Heart left ventricle (tissue), 16 donors: Measurements from ENCODE around the gene PLCG2. TPM values are rescaled to one million over a fixed set of nuclear protein-coding genes. Genes with fewer than 3 reads are reported as not detected.
A peak's percentile ranks its signal among the peaks of the same experiment; 100 is the strongest.

Source experiments
- ATAC-seq, 4 donors: fragments of 200-7000 bp; cut with Tn5 transposase; one replicate each; pipeline ENCODE4 v1.9.1; 2020 to 2022; ENCODE audit warnings: moderate library complexity in 4 of 4, mild to moderate bottlenecking in 3 of 4, moderate number of reproducible peaks in 1 of 4
- DNase-seq, 5 donors: peaks; one replicate each; pipeline ENCODE4 v3.0.0-alpha.2; 2020
- H3K27ac ChIP-seq, 12 donors: fragments of 200-600 bp; sonication (generic) in 4 of 12; one replicate each; pipeline versions ENCODE4 v1.5.0 to v1.8.0; 2016 to 2022; ENCODE audit warnings: mild to moderate bottlenecking in 2 of 12
- H3K27me3 ChIP-seq, 9 donors: fragments of 200-600 bp; sonication (generic) in 2 of 9; one replicate each; pipeline versions ENCODE4 v1.5.1 to v1.8.0; 2016 to 2022; ENCODE audit warnings: mild to moderate bottlenecking in 3 of 9
- H3K36me3 ChIP-seq, 9 donors: fragments of 200-600 bp; sonication (generic) in 2 of 9; one replicate each; pipeline versions ENCODE4 v1.5.0 to v1.8.0; 2018 to 2022; ENCODE audit warnings: mild to moderate bottlenecking in 2 of 9
- H3K4me1 ChIP-seq, 12 donors: fragments of 200-600 bp; sonication (generic) in 4 of 12; one replicate each; pipeline versions ENCODE4 v1.5.0 to v1.8.0; 2016 to 2022; ENCODE audit warnings: mild to moderate bottlenecking in 3 of 12
- H3K4me3 ChIP-seq, 12 donors: fragments of 200-600 bp; sonication (generic) in 4 of 12; one replicate each; pipeline versions ENCODE4 v1.5.0 to v1.8.0; 2017 to 2022; ENCODE audit warnings: mild to moderate bottlenecking in 9 of 12, moderate library complexity in 4 of 12
- H3K9me3 ChIP-seq, 12 donors: fragments of 200-600 bp; sonication (generic) in 4 of 12; one replicate each; pipeline versions ENCODE4 v1.5.0 to v1.8.0; 2016 to 2022; ENCODE audit warnings: mild to moderate bottlenecking in 1 of 12
- CTCF ChIP-seq, 12 donors: fragments of 200-600 bp; sonication (generic) in 4 of 12; IDR thresholded peaks; one replicate each; pipeline versions ENCODE4 v1.5.0 to v1.8.0; 2018 to 2022; ENCODE audit warnings: antibody characterized with exemption in 12 of 12, mild to moderate bottlenecking in 5 of 12
- POLR2A ChIP-seq, 2 donors: fragments of 450-650 bp; IDR thresholded peaks; one replicate each; pipeline ENCODE4 v1.6.1; 2017; ENCODE audit warnings: antibody characterized with exemption in 2 of 2, mild to moderate bottlenecking in 2 of 2, moderate library complexity in 2 of 2
- WGBS, 4 donors: extraction: QIAGEN DNeasy Blood & Tissue Kit in 2 of 4; methylation state at CpG; one replicate each; pipeline versions ENCODE4 v1.1.5 to v1.1.7; 2013 to 2018; 5-methylcytosine and 5-hydroxymethylcytosine counted together
- intact Hi-C, 10 donors: fragments of 100-400 bp; cut with DNase I; formaldehyde crosslinking; loops; one replicate each; pipeline versions ENCODE4 v1.11.1 to v1.14.2; 2022
- polyA plus RNA-seq, 2 donors: library from polyadenylated mRNA; stranded (reverse); fragments of 200-250 nt; gene quantifications; one replicate each; pipeline ENCODE4 v1.2.3, GENCODE V29; 2013
- total RNA-seq, 9 donors: library from RNA; depleted of rRNA in 2 of 9; stranded (reverse); fragments of >200 nt in 2 of 9; fragmentation: NEBNext Ultra II Directional in 3 of 9; extraction: Animal tissue kit (Norgen Biotek cat#: 25700) in 3 of 9; gene quantifications; one replicate each; pipeline versions ENCODE4 v1.1.0 to v1.2.4, GENCODE V29; 2016 to 2023
- donor health status: ischemic (EF 13 %, LVEDD 7.1; RV severe dilation, severe dysfunction).
- donor health status: healthy with polysubstance abuse.
- donor health status: DM: no; HTN: yes; CAD: no.
- donor health status: DM: no; HTN: no; CAD: no.
- donor health status: ischemic (EF 25% LVEDD 6.9; RV normal size, moderate dysfunction).
- donor health status: ischemic (EF 25% LVEDD 5.7; RV mildly dilated, moderate dysfunction).
- donor health status: healthy.
- donor health status: DM: yes; HTN: yes; CAD: no.
- donor health status: ischemic (EF 35%, LVEDD 5.7; RV mildly dilated, moderate dysfunction).
- donor health status: nonischemic (EF 11% LVEDD 7.7; RV severe dilation, severe dysfunction).
- donor health status: DM: yes; HTN: yes; CAD: no.
- donor health status: PGD.
- donor health status: ischemic (EF 29% LVEDD 5.4; RV normal size, mild dysfunction).
- donor health status: nonischemic (EF 23%, LVEDD 6.1; RV moderate dilation, normal function).

Gene PLCG2
- total and polyA plus RNA-seq, 11 donors: 2.0 to 35.4 (median 4.7) TPM

- no peak for ATAC-seq
- intact Hi-C loops: loop anchor here in 2 of 10 donors (10.0 kb wide), 1 partner anchor 84 kb away; no protein-coding TSS in a partner anchor
- no peak for DNase-seq
- 77 to 85% (median 82%) methylated on average over 7 to 8 of the region's 8 CpGs for WGBS, 4 donors
- Histone ChIP-seq H3K27ac (no peak overlapping the region), H3K9me3 (peaks cover 0 to 5% (median 0%) of the 10 kb centered on the region in 12 donors), H3K27me3 (peaks cover 0 to 14% (median 2%) of the 10 kb centered on the region in 9 donors), H3K36me3 (no peaks in the 10 kb centered on the region), H3K4me1 (peaks cover 0 to 34% (median 4%) of the 10 kb centered on the region in 12 donors), H3K4me3 (peak overlapping the region in 11 of 12 donors; percentile 54 to 82 (median 72))
- TF ChIP-seq CTCF (IDR thresholded peaks at IDR 0.05): no peak
- no peak for TF ChIP-seq POLR2A (IDR thresholded peaks at IDR 0.05)
These were observed 1.3 kb downstream of the PLCG2 start for GRCh38 chr16:81780350-81780749.

GRCh38 chr16:81782236-81782635 lies 3.1 kb downstream of the PLCG2 start:
- Histone ChIP-seq H3K9me3 (peaks cover 0 to 4% (median 0%) of the 10 kb centered on the region in 12 donors), H3K4me1 (peaks cover 0 to 34% (median 1%) of the 10 kb centered on the region in 12 donors), H3K4me3 (no peak overlapping the region), H3K27ac (no peak overlapping the region), H3K27me3 (peaks cover 0 to 14% (median 2%) of the 10 kb centered on the region in 9 donors), H3K36me3 (peaks cover 0 to 17% (median 0%) of the 10 kb centered on the region in 9 donors)
- WGBS, 4 donors: 88 to 95% (median 92%) methylated on average over 3 of the region's 3 CpGs
- DNase-seq (no peak), ATAC-seq (no peak)
- TF ChIP-seq CTCF (IDR thresholded peaks at IDR 0.05): no peak
- TF ChIP-seq POLR2A (IDR thresholded peaks at IDR 0.05): no peak
- intact Hi-C loops: loop anchor here in 2 of 10 donors (10.0 kb wide), 1 partner anchor 83 kb away; no protein-coding TSS in a partner anchor

- Histone ChIP-seq H3K4me1 (peaks cover 0 to 34% (median 1%) of the 10 kb centered on the region in 12 donors), H3K9me3 (no peaks in the 10 kb centered on the region), H3K27ac (no peak overlapping the region), H3K4me3 (no peak overlapping the region), H3K36me3 (peaks cover 0 to 23% (median 0%) of the 10 kb centered on the region in 9 donors), H3K27me3 (peaks cover 0 to 13% (median 2%) of the 10 kb centered on the region in 9 donors)
- intact Hi-C loops: loop anchor here in 2 of 10 donors (10.0 kb wide), 1 partner anchor 81 kb away; no protein-coding TSS in a partner anchor
- DNase-seq (no peak), ATAC-seq (peak in 1 of 4 donors; percentile 64)
- TF ChIP-seq POLR2A (IDR thresholded peaks at IDR 0.05) (no peak), CTCF (IDR thresholded peaks at IDR 0.05) (no peak)
- WGBS, 4 donors: 40 to 51% (median 46%) methylated on average over 3 of the region's 3 CpGs
These were observed 5.1 kb downstream of the PLCG2 start for GRCh38 chr16:81784072-81784795.
